ENCODE measurements around the gene ERF.

The ERF gene

GRCh38 chr19:42242512-42243409 lies 12.2 kb downstream of the ERF start, which contains the start of gene GSK3A:
GSK3A (minus strand) TSS chr19:42242602; CDS start chr19:42242465, 137 bp downstream.
- H3K36me3 ChIP-seq (ENCODE audit: insufficient read depth, low read length), result peaks cover 18% of the 10 kb centered on the region
- peaks cover 10% of the 10 kb centered on the region for H3K4me1 ChIP-seq (ENCODE audit: insufficient read depth, low read length)
- H3K9me3 ChIP-seq (ENCODE audit: low read length), result no peaks in the 10 kb centered on the region
- peak within 1 kb of the TSS; percentile 7 for H2AFZ ChIP-seq (ENCODE audit: low read depth, low read length)
- peak within 1 kb of the TSS; percentile 76 for H3K4me3 ChIP-seq (ENCODE audit: low read length)
- H3K27me3 ChIP-seq (ENCODE audit: insufficient read depth, low read length), result no peaks in the 10 kb centered on the region

DNA sequence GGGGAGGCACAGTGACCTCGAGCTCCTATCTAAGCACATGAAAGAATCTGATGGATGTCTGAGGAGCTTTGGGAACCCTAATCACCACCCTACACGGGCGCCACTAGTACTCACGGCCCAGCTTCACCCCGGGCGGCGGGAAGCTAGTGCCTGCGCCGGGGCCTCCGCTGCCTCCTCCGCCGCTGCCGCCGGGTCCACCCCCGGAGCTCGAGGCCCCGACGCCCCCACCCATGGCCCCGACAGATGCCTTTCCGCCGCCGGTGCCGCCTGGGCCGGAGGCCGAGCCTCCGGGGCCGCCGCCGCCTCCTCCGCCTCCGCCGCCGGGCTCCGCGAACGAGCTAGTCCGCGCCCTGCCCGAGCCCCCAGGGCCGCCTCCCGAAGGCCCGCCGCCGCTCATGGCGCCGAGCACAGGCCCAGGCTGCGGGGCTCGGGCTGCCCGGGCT lies 12.8 kb downstream of the ERF start:
- Histone ChIP-seq H3K9me3 (ENCODE audit: low read length) (no peaks in the 10 kb centered on the region), H3K4me3 (ENCODE audit: low read length) (peak overlapping the region; percentile 76), H3K4me1 (ENCODE audit: insufficient read depth, low read length) (peaks cover 10% of the 10 kb centered on the region), H3K36me3 (ENCODE audit: insufficient read depth, low read length) (peaks cover 18% of the 10 kb centered on the region), H3K27me3 (ENCODE audit: insufficient read depth, low read length) (no peaks in the 10 kb centered on the region), H2AFZ (ENCODE audit: low read depth, low read length) (no peak overlapping the region)

DNA sequence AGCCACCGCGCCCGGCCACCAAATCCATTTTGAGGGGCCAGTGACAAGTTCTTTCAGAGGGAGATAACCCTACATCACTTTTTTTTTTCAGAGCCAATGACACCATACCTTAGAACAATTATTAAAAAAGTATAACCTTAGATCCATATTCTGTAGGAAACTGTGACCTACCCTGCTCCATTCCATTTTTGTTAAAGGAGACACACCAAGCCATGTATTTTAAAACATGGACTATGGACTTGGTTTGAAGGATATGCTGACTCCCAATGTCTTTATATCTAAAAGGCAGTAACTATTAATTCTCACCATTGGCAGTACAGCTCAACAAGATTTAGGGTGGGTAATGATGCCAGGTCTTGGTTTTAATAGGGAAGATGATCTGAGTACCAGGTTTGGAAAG lies 13.6 kb downstream of the ERF start:
- no peaks in the 10 kb centered on the region for H3K9me3 ChIP-seq (ENCODE audit: low read length)
- H3K27me3 ChIP-seq (ENCODE audit: insufficient read depth, low read length), result no peaks in the 10 kb centered on the region
- H3K4me3 ChIP-seq (ENCODE audit: low read length), result peak overlapping the region; percentile 76
- H2AFZ ChIP-seq (ENCODE audit: low read depth, low read length), result no peak overlapping the region
- H3K4me1 ChIP-seq (ENCODE audit: insufficient read depth, low read length), result peaks cover 10% of the 10 kb centered on the region
- H3K36me3 ChIP-seq (ENCODE audit: insufficient read depth, low read length), result peaks cover 20% of the 10 kb centered on the region

- no peak overlapping the region for H3K4me3 ChIP-seq (ENCODE audit: low read length)
- no peaks in the 10 kb centered on the region for H3K9me3 ChIP-seq (ENCODE audit: low read length)
- no peak overlapping the region for H2AFZ ChIP-seq (ENCODE audit: low read depth, low read length)
- H3K27me3 ChIP-seq (ENCODE audit: insufficient read depth, low read length), result no peaks in the 10 kb centered on the region
- peaks cover 34% of the 10 kb centered on the region for H3K36me3 ChIP-seq (ENCODE audit: insufficient read depth, low read length)
- peaks cover 10% of the 10 kb centered on the region for H3K4me1 ChIP-seq (ENCODE audit: insufficient read depth, low read length)
Observed at GRCh38 chr19:42239544-42240220, 15.2 kb downstream of the ERF start.

- Histone ChIP-seq H3K4me3 (ENCODE audit: low read length) (no peak overlapping the region), H2AFZ (ENCODE audit: low read depth, low read length) (no peak overlapping the region), H3K4me1 (ENCODE audit: insufficient read depth, low read length) (no peaks in the 10 kb centered on the region), H3K27me3 (ENCODE audit: insufficient read depth, low read length) (no peaks in the 10 kb centered on the region), H3K9me3 (ENCODE audit: low read length) (no peaks in the 10 kb centered on the region), H3K36me3 (ENCODE audit: insufficient read depth, low read length) (peaks cover 76% of the 10 kb centered on the region)
Observed at GRCh38 chr19:42235181-42235580, 19.7 kb downstream of the ERF start.

GRCh38 chr19:42234364-42234763 lies 20.6 kb downstream of the ERF start:
- no peaks in the 10 kb centered on the region for H3K4me1 ChIP-seq (ENCODE audit: insufficient read depth, low read length)
- H2AFZ ChIP-seq (ENCODE audit: low read depth, low read length), result no peak overlapping the region
- peaks cover 78% of the 10 kb centered on the region for H3K36me3 ChIP-seq (ENCODE audit: insufficient read depth, low read length)
- no peak overlapping the region for H3K4me3 ChIP-seq (ENCODE audit: low read length)
- no peaks in the 10 kb centered on the region for H3K9me3 ChIP-seq (ENCODE audit: low read length)
- H3K27me3 ChIP-seq (ENCODE audit: insufficient read depth, low read length), result no peaks in the 10 kb centered on the region

DNA sequence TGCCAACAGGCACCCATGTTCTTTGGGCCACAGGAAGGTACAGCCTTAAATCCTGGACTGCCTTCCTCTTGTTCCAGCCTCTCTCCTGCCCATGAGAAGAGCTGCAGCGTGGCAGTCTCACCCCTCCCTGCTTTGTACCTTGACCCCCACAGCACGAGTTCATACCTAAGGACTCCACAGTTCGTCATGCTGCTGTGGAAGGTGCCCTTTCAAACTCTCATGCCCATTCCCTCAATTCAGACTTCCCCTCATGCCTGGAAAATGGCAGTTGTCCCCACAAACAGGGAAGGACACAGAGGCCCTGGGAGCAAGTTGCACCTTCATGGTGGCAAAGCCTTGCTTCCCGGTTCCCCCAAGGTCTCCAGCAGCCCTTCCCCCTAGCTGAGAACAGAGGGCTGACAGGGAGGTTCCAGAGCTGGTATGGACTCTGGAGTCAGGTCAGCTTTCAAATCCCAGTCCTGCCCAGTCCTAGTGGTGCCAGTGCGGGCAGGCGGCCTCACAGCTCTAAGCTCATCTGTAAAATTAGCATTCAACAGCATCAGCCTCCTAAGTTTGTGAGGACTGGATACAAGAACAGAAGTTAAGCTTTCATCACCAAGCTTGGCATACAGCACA lies 21.1 kb downstream of the ERF start:
- Histone ChIP-seq H3K9me3 (ENCODE audit: low read length) (no peaks in the 10 kb centered on the region), H3K4me1 (ENCODE audit: insufficient read depth, low read length) (no peaks in the 10 kb centered on the region), H3K27me3 (ENCODE audit: insufficient read depth, low read length) (no peaks in the 10 kb centered on the region), H3K4me3 (ENCODE audit: low read length) (no peak overlapping the region), H2AFZ (ENCODE audit: low read depth, low read length) (no peak overlapping the region), H3K36me3 (ENCODE audit: insufficient read depth, low read length) (peaks cover 77% of the 10 kb centered on the region)

DNA sequence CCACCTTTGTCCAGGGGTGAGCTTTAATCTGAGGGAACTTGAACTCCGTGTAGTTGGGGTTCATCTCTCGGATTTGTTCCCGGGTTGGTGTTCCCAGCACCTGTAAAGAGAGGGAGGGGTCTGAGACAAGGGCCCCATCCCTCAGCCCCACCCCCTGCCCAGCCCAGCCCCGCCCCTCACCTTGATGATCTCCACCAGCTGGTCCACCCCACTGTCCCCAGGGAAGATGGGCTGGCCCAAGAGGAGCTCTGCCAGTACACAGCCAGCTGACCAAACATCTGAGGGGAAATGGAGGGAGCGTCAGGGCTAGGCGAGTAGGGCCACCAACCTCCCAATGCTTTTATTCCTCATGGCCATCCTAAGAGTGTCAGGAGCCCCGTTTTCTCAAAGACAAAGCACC lies 21.8 kb downstream of the ERF start:
- Histone ChIP-seq H3K4me3 (ENCODE audit: low read length) (no peak overlapping the region), H3K36me3 (ENCODE audit: insufficient read depth, low read length) (peaks cover 75% of the 10 kb centered on the region), H3K27me3 (ENCODE audit: insufficient read depth, low read length) (no peaks in the 10 kb centered on the region), H3K4me1 (ENCODE audit: insufficient read depth, low read length) (no peaks in the 10 kb centered on the region), H2AFZ (ENCODE audit: low read depth, low read length) (no peak overlapping the region), H3K9me3 (ENCODE audit: low read length) (no peaks in the 10 kb centered on the region)

DNA sequence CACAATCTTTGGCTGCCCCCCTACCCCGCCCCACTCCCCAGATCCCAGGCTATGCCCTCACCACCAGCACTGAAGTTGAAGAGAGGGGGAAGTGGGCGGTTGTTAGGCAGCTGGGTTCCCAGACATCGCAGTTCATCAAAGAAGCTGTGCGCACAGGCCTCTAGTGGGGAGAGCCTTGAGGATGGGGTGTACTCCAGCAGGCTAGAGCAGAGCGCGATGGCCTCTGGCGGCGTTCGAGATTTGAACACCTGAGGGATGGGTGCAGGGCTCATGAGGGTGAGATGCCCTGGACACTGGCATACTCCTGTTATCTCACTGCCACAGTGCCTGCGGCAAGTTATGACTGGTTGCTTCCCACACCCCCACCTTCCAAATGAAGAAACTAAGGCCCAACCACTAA lies 22.5 kb downstream of the ERF start:
- Histone ChIP-seq H3K4me1 (ENCODE audit: insufficient read depth, low read length) (no peaks in the 10 kb centered on the region), H2AFZ (ENCODE audit: low read depth, low read length) (no peak overlapping the region), H3K9me3 (ENCODE audit: low read length) (no peaks in the 10 kb centered on the region), H3K36me3 (ENCODE audit: insufficient read depth, low read length) (peaks cover 75% of the 10 kb centered on the region), H3K4me3 (ENCODE audit: low read length) (no peak overlapping the region), H3K27me3 (ENCODE audit: insufficient read depth, low read length) (no peaks in the 10 kb centered on the region)

- Histone ChIP-seq H3K4me3 (ENCODE audit: low read length) (no peak overlapping the region), H3K9me3 (ENCODE audit: low read length) (no peaks in the 10 kb centered on the region), H3K36me3 (ENCODE audit: insufficient read depth, low read length) (peaks cover 80% of the 10 kb centered on the region)
Observed at GRCh38 chr19:42230571-42230970, 24.4 kb downstream of the ERF start.

GRCh38 chr19:42229855-42230351 lies 25.0 kb downstream of the ERF start:
- Histone ChIP-seq H3K9me3 (ENCODE audit: low read length) (no peaks in the 10 kb centered on the region), H3K4me1 (ENCODE audit: insufficient read depth, low read length) (no peaks in the 10 kb centered on the region), H3K36me3 (ENCODE audit: insufficient read depth, low read length) (peaks cover 79% of the 10 kb centered on the region), H3K4me3 (ENCODE audit: low read length) (no peak overlapping the region), H3K27me3 (ENCODE audit: insufficient read depth, low read length) (no peaks in the 10 kb centered on the region), H2AFZ (ENCODE audit: low read depth, low read length) (no peak overlapping the region)

More at GRCh38 chr19:42230571-42230970, 24.4 kb downstream of the ERF start:
- no peaks in the 10 kb centered on the region for H3K4me1 ChIP-seq (ENCODE audit: insufficient read depth, low read length)
- H3K27me3 ChIP-seq (ENCODE audit: insufficient read depth, low read length), result no peaks in the 10 kb centered on the region
- H2AFZ ChIP-seq (ENCODE audit: low read depth, low read length), result no peak overlapping the region

DNA sequence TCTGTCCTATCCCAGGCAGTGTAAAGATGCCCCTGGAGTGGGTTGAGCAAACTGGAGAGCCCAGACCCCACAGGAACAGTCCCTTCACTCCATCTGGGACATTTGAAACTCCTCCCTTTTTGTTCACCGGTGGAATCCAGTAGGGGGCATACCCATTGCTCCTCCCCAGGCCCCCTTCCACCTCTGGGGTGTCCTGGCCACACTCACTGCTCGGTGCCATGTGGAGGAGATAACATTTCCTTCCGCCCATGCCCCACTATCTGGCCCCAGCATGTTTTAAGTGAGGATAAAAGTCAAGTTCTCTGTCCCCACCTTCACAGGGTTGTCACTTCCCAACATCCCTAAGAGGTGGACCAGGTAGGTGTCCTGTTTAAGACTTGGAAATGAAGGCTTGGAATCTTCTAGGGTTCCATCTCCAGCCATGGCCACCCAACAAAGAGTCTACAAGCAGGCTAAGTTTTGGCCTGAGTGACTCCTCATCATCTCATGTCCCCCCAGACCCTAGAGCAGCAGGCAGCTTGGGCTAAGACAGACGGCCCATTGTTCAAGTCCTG lies 25.6 kb downstream of the ERF start:
- no peak overlapping the region for H2AFZ ChIP-seq (ENCODE audit: low read depth, low read length)
- no peaks in the 10 kb centered on the region for H3K27me3 ChIP-seq (ENCODE audit: insufficient read depth, low read length)
- H3K4me3 ChIP-seq (ENCODE audit: low read length), result no peak overlapping the region
- H3K4me1 ChIP-seq (ENCODE audit: insufficient read depth, low read length), result no peaks in the 10 kb centered on the region
- H3K9me3 ChIP-seq (ENCODE audit: low read length), result no peaks in the 10 kb centered on the region
- H3K36me3 ChIP-seq (ENCODE audit: insufficient read depth, low read length), result peaks cover 80% of the 10 kb centered on the region
